Peyer's patch (tissue), 4 donors: Measurements from ENCODE around the gene ARID1A. TPM values are rescaled to one million over a fixed set of nuclear protein-coding genes. Genes with fewer than 3 reads are reported as not detected.

Source experiments
- DNase-seq, 3 donors: peaks; one replicate each; pipeline ENCODE4 v3.0.0-alpha.2; 2017 to 2019
- H3K27ac ChIP-seq, 4 donors: fragments of 200-600 bp; sonication (generic); one replicate each; pipeline ENCODE4 v1.5.1; 2016 to 2019
- H3K27me3 ChIP-seq, 2 donors: fragments of 200-600 bp; sonication (generic); one replicate each; pipeline ENCODE4 v1.5.1; 2019
- H3K36me3 ChIP-seq, 3 donors: fragments of 200-600 bp; sonication (generic); one replicate each; pipeline ENCODE4 v1.5.1; 2016 to 2019
- H3K4me1 ChIP-seq, 4 donors: fragments of 200-600 bp; sonication (generic); one replicate each; pipeline ENCODE4 v1.5.1; 2016 to 2019
- H3K4me3 ChIP-seq, 4 donors: fragments of 200-600 bp; sonication (generic); 1 replicate in 3 of 4; 2 replicates in 1 of 4; pipeline ENCODE4 v1.5.1; 2016 to 2019; ENCODE audit warnings: mild to moderate bottlenecking in 1 of 4
- H3K9me3 ChIP-seq, 4 donors: fragments of 200-600 bp; sonication (generic); one replicate each; pipeline ENCODE4 v1.5.1; 2016 to 2019; ENCODE audit warnings: mild to moderate bottlenecking in 1 of 4
- POLR2A ChIP-seq, 2 donors: fragments of 450-650 bp; IDR thresholded peaks; one replicate each; pipeline ENCODE4 v1.5.1; 2017; ENCODE audit warnings: antibody characterized with exemption in 2 of 2, mild to moderate bottlenecking in 2 of 2, moderate library complexity in 2 of 2
- total RNA-seq, 4 donors: library from RNA; depleted of rRNA; stranded (reverse); fragments of >200 nt; gene quantifications; one replicate each; pipeline ENCODE4 v1.1.0, GENCODE V29; 2016
- TF ChIP-seq, protein P1 (sequence below), 6 experiments: fragments of 450-650 bp in 4 of 6; fragments of 200-600 bp in 2 of 6; sonication (generic) in 1 of 6; IDR thresholded peaks; one replicate each; pipeline ENCODE4 v1.5.1; 2017 to 2019; ENCODE audit warnings: antibody characterized with exemption in 6 of 6, mild to moderate bottlenecking in 3 of 6, moderate library complexity in 1 of 6

ARID1A gene
- total RNA-seq, 4 donors from 2014 or later: 49.4 to 90.8 (median 66.8) TPM

DNA sequence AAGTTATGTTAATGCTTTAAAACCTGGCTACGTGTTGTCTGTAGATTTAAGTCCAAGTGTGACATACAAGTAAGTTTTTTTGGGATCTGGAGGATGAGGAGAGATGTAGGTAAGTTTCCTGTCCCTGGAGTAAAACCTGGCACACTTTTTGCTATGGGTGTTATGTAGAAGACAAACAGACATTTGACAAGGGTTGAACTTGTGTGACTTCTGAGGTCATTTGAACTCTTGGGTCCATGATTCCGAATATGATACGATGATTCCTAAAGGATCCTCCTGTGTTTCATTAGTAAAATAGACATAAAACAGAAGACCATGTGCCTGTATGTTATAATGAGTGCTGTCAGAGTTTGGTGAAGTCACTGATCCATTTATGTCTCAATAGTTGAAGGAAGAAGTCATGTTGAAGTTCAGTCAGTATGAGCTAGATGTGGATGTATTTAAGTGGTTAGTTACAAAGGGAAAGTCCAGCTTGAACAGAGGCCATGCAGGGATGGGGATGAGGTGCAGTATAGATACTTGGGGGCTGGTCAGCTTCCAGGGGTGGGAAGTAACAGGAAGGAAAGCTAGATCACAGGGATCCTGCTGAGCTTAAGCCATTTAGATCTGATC, 44.3 kb downstream of the ARID1A start:
- Histone ChIP-seq H3K27ac (peak overlapping the region in 2 of 4 donors; percentile 59 to 62), H3K27me3 (no peaks in the 10 kb centered on the region), H3K36me3 (peaks cover 0 to 59% (median 0%) of the 10 kb centered on the region in 3 donors), H3K4me3 (no peak overlapping the region), H3K4me1 (peaks cover 0 to 24% (median 16%) of the 10 kb centered on the region in 4 donors), H3K9me3 (no peaks in the 10 kb centered on the region)
- TF ChIP-seq, protein P1, sequence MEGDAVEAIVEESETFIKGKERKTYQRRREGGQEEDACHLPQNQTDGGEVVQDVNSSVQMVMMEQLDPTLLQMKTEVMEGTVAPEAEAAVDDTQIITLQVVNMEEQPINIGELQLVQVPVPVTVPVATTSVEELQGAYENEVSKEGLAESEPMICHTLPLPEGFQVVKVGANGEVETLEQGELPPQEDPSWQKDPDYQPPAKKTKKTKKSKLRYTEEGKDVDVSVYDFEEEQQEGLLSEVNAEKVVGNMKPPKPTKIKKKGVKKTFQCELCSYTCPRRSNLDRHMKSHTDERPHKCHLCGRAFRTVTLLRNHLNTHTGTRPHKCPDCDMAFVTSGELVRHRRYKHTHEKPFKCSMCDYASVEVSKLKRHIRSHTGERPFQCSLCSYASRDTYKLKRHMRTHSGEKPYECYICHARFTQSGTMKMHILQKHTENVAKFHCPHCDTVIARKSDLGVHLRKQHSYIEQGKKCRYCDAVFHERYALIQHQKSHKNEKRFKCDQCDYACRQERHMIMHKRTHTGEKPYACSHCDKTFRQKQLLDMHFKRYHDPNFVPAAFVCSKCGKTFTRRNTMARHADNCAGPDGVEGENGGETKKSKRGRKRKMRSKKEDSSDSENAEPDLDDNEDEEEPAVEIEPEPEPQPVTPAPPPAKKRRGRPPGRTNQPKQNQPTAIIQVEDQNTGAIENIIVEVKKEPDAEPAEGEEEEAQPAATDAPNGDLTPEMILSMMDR (IDR thresholded peaks at IDR 0.05): no peak
- no peak for TF ChIP-seq POLR2A (IDR thresholded peaks at IDR 0.05)
- no peak for DNase-seq

DNA sequence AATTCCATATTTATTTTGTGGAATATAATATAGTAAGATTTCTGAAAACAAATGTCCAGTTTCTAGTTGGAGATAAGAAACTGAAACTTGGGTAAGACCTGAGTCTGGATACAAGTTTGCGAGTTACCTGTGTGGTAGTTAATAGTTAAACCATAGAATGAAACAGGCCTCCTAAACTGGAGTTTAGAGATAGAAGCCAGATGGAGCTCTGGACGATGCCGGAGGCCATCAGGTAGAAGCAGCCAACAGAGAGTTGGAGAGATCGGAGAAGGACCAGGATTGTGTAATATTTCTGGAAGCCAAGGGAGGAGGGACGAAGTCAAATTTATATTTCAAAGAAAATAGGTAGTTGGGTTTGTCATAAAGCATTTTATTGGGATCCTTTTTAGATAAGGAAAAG, 45.1 kb downstream of the ARID1A start:
- H3K4me3 ChIP-seq: no peak overlapping the region
- no peaks in the 10 kb centered on the region for H3K27me3 ChIP-seq
- H3K36me3 ChIP-seq: peaks cover 0 to 59% (median 0%) of the 10 kb centered on the region in 3 donors
- peaks cover 0 to 28% (median 22%) of the 10 kb centered on the region in 4 donors for H3K4me1 ChIP-seq
- no peak for DNase-seq
- H3K27ac ChIP-seq: peak overlapping the region in 2 of 4 donors; percentile 21 to 62
- TF ChIP-seq, protein P1 (IDR thresholded peaks at IDR 0.05): no peak
- no peak for TF ChIP-seq POLR2A (IDR thresholded peaks at IDR 0.05)
- H3K9me3 ChIP-seq: no peaks in the 10 kb centered on the region

DNA sequence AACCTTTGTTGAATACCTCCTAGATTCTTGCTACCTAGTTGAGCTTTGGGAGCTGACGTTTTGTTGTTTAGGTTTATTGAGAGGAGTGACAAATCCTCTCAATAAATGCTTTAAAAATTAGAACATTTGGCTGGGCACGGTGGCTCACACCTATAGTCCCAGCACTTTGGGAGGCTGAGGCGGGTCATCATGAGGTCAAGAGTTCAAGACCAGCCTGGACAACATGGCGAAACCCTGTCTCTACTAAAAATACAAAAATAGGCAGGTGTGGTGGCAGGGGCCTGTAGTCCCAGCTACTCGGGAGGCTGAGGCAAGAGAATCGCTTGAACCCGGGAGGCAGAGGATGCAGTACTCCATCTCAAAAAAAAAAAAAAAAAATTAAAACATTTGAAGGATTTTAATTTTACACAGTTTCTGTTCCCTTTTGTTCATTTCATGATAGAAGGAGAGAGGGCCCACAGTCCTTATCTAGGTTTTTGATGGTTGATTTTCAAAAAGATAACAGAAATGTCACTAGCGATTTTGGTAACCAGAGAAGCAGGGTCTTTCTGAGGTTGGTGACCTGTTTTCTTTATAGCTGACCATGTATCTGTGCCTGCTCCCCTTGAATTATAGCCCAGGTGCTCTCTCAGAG, 47.7 kb downstream of the ARID1A start:
- no peak for DNase-seq
- Histone ChIP-seq H3K27me3 (no peaks in the 10 kb centered on the region), H3K4me1 (peaks cover 0 to 29% (median 22%) of the 10 kb centered on the region in 4 donors), H3K27ac (peak overlapping the region; percentile 69 to 84 (median 70)), H3K4me3 (peak overlapping the region in 1 of 4 donors; percentile 7), H3K36me3 (peaks cover 0 to 45% (median 0%) of the 10 kb centered on the region in 3 donors), H3K9me3 (no peaks in the 10 kb centered on the region)
- TF ChIP-seq, protein P1 (IDR thresholded peaks at IDR 0.05): no peak
- TF ChIP-seq POLR2A (IDR thresholded peaks at IDR 0.05): no peak

DNA sequence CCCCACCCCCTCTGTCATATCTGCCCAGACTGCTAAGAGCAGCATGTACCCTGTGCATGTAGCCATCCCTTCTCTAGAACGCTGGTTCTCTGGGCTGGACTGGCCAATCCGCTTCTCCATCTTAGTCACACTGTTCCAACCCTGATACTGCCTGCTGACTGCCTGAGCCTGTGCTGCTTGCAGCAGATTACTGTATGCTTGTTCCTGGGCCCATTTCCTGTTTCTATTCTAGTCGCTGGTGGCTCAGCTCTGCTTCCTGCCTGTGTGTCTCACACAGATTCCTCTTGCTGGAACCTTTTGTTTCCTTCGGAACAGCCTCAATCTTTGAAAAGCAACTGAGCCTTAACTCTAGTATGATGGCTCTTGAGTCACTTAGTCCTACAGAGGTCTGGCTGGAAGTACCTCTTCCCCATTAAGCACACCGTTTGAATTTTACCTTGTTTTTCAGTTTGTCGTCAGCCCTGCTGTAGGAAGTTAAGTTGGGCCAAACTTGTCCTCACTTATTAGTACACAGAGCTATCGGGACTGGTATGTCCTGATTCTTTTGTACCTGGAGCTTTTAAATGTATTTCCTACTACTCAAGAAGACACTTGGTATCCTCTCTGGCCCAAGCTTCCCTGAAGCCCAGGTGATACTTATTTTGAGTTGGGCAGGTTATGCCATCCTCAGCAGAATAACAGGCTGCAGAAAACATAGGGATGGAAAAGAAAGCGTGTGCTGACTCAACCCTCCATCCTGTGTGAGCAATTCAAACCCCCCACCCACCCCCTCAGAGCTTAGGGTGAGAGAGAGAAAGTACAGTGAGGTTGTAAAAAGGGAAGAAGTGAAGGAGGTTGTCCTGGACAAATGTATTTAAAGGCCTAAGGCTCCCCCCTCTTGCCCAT, 48.5 kb downstream of the ARID1A start:
- H3K4me3 ChIP-seq: peak overlapping the region in 1 of 4 donors; percentile 7
- H3K27me3 ChIP-seq: no peaks in the 10 kb centered on the region
- peaks cover 0 to 42% (median 0%) of the 10 kb centered on the region in 3 donors for H3K36me3 ChIP-seq
- H3K4me1 ChIP-seq: peaks cover 0 to 29% (median 22%) of the 10 kb centered on the region in 4 donors
- TF ChIP-seq, protein P1 (IDR thresholded peaks at IDR 0.05): peak in 1 of 6 experiments; percentile 17
- TF ChIP-seq POLR2A (IDR thresholded peaks at IDR 0.05): peak in 1 of 2 donors; percentile 57
- peak overlapping the region; percentile 69 to 84 (median 70) for H3K27ac ChIP-seq
- no peaks in the 10 kb centered on the region for H3K9me3 ChIP-seq
- peak in 2 of 3 donors; percentile 90 to 94 for DNase-seq

DNA sequence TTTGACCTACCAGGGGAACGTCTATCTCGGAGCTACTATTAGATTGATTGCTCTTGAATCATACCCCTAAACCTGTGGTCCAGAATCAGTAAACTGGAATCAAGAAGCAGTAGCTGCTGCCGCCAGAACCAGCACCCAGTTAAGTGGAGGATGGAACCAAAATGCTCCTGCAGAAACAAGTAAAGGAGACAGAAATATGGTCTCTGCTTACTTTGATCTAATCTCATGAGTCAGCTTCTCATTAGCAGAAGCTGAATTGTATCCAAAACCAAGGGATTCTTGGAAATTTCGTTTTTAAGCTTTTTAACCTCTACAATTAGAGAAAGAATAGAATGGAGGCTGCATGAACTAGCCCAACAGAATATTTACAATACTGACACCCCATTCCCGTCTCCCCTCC, 49.4 kb downstream of the ARID1A start:
- DNase-seq: no peak
- H3K4me3 ChIP-seq: no peak overlapping the region
- peaks cover 0 to 51% (median 0%) of the 10 kb centered on the region in 3 donors for H3K36me3 ChIP-seq
- H3K27ac ChIP-seq: peak overlapping the region; percentile 67 to 84 (median 70)
- H3K4me1 ChIP-seq: peaks cover 0 to 29% (median 22%) of the 10 kb centered on the region in 4 donors
- no peaks in the 10 kb centered on the region for H3K27me3 ChIP-seq
- no peaks in the 10 kb centered on the region for H3K9me3 ChIP-seq
- TF ChIP-seq, protein P1 (IDR thresholded peaks at IDR 0.05): no peak
- TF ChIP-seq POLR2A (IDR thresholded peaks at IDR 0.05): no peak
